ENCODE measurements around the gene TRIM8.
A peak's percentile ranks its signal among the peaks of the same experiment; 100 is the strongest.
"Not testable (repeated sequence)": the region's sequence is repeated elsewhere in the genome, so short reads cannot be mapped to it uniquely, and the experiment has no call there.

The TRIM8 gene

GRCh38 chr10:102650655-102651454 is 6.6 kb downstream of the TRIM8 start:
- DNase-seq (ENCODE audit: low spot score), result no peak

GRCh38 chr10:102651455-102652169 is 7.3 kb downstream of the TRIM8 start:
- DNase-seq (ENCODE audit: low spot score), result no peak

GRCh38 chr10:102652170-102652916 is 8.1 kb downstream of the TRIM8 start:
- no peak for DNase-seq (ENCODE audit: low spot score)

GRCh38 chr10:102653060-102653459 is 8.8 kb downstream of the TRIM8 start:
- no peak for DNase-seq (ENCODE audit: low spot score)

GRCh38 chr10:102654566-102654965 is 10.3 kb downstream of the TRIM8 start:
- no peak for DNase-seq (ENCODE audit: low spot score)

- DNase-seq (ENCODE audit: low spot score), result no peak
Measured at GRCh38 chr10:102654969-102655368, 10.7 kb downstream of the TRIM8 start.

- DNase-seq (ENCODE audit: low spot score), result no peak
Measured at GRCh38 chr10:102656026-102656425, 11.7 kb downstream of the TRIM8 start.

GRCh38 chr10:102656791-102657371 is 12.6 kb downstream of the TRIM8 start:
- no peak for DNase-seq (ENCODE audit: low spot score)

GRCh38 chr10:102657451-102657850 is 13.2 kb downstream of the TRIM8 start:
- no peak for DNase-seq (ENCODE audit: low spot score)

GRCh38 chr10:102657984-102658724 is 13.9 kb downstream of the TRIM8 start:
- DNase-seq (ENCODE audit: low spot score), result no peak

GRCh38 chr10:102658802-102659201 is 14.5 kb downstream of the TRIM8 start:
- no peak for DNase-seq (ENCODE audit: low spot score)

- DNase-seq (ENCODE audit: low spot score), result peak; percentile 79
Measured at GRCh38 chr10:102660888-102661657, 16.8 kb downstream of the TRIM8 start.

GRCh38 chr10:102661658-102662028 is 17.4 kb downstream of the TRIM8 start:
- DNase-seq (ENCODE audit: low spot score), result no peak

GRCh38 chr10:102665904-102666509 is 21.7 kb downstream of the TRIM8 start:
- DNase-seq (ENCODE audit: low spot score), result no peak

GRCh38 chr10:102667411-102667810 is 23.1 kb downstream of the TRIM8 start:
- DNase-seq (ENCODE audit: low spot score), result not testable (repeated sequence)

- DNase-seq (ENCODE audit: low spot score), result no peak
Measured at GRCh38 chr10:102668326-102669107, 24.2 kb downstream of the TRIM8 start.

GRCh38 chr10:102669206-102670064 is 25.2 kb downstream of the TRIM8 start:
- peak; percentile 70 for DNase-seq (ENCODE audit: low spot score)

- DNase-seq (ENCODE audit: low spot score), result no peak
Measured at GRCh38 chr10:102670065-102670670, 25.9 kb downstream of the TRIM8 start.
